K562 (cell line): Measurements from ENCODE around the gene SAMD8.

Experiments used
- ATF3 ChIP-seq, 2 experiments: fragments of 450-650 bp in 1 of 2; sonication (generic) in 1 of 2; formaldehyde crosslinking in 1 of 2; IDR thresholded peaks in 1 of 2; conservative IDR thresholded peaks in 1 of 2; 2 replicates each; pipeline versions ENCODE4 v1.6.1 to v1.8.1; 2016 to 2023; ENCODE audit warnings: mild to moderate bottlenecking in 2 of 2, moderate library complexity in 2 of 2, inconsistent platforms in 1 of 2, missing genetic modification reagents in 1 of 2
- BRCA1 ChIP-seq, 2 experiments: fragments of 450-650 bp in 1 of 2; sonication (generic) in 1 of 2; formaldehyde crosslinking in 1 of 2; IDR thresholded peaks; 2 replicates each; pipeline versions ENCODE4 v1.5.0 to v1.6.1; 2017 to 2020; ENCODE audit warnings: mild to moderate bottlenecking in 1 of 2, missing genetic modification reagents in 1 of 2
- CTCF ChIP-seq, 3 experiments: IDR thresholded peaks in 2 of 3; conservative IDR thresholded peaks in 1 of 3; 2 replicates each; pipeline ENCODE4 v1.5.1; 2011 to 2012; ENCODE audit warnings: low read length in 3 of 3, mild to moderate bottlenecking in 3 of 3, control low read depth in 2 of 3, improper control_type of control experiment in 1 of 3, inconsistent platforms in 1 of 3, low read depth in 1 of 3, mixed read lengths in 1 of 3, moderate library complexity in 1 of 3; ENCODE audit not compliant: insufficient read depth in 2 of 3
- EP300 ChIP-seq: IDR thresholded peaks from 2 replicates; pipeline ENCODE4 v1.6.1; 2012; ENCODE audit warnings: low read length, improper control_type of control experiment
- ETV6 ChIP-seq, 3 experiments: fragments of 150-350 bp in 1 of 3; sonication (generic) in 1 of 3; formaldehyde crosslinking in 1 of 3; IDR thresholded peaks; 2 replicates each; pipeline versions ENCODE4 v1.6.1 to v1.8.0; 2014 to 2022; ENCODE audit warnings: borderline replicate concordance in 2 of 3, low read depth in 2 of 3, antibody characterized with exemption in 1 of 3, low read length in 1 of 3, mild to moderate bottlenecking in 1 of 3, missing genetic modification reagents in 1 of 3
- FOS ChIP-seq: IDR thresholded peaks from 3 replicates; pipeline ENCODE4 v1.6.1; 2011; ENCODE audit not compliant: insufficient read length; ENCODE audit errors: extremely low read depth
- GABPB2 ChIP-seq: fragments of 250-450 bp; sonication (Bioruptor Pico); conservative IDR thresholded peaks from 2 replicates; pipeline ENCODE4 v1.5.1; 2021; ENCODE audit warnings: mild to moderate bottlenecking
- HDAC6 ChIP-seq: IDR thresholded peaks from 2 replicates; pipeline ENCODE4 v1.6.1; 2012; ENCODE audit warnings: low read depth, mild to moderate bottlenecking, control low read depth, inconsistent platforms, low read length, moderate library complexity
- MTA1 ChIP-seq: fragments of 450-650 bp; IDR thresholded peaks from 2 replicates; pipeline ENCODE4 v1.6.1; 2017; ENCODE audit warnings: borderline replicate concordance
- SMC3 ChIP-seq: conservative IDR thresholded peaks from 2 replicates; pipeline ENCODE4 v1.6.1; 2011; ENCODE audit warnings: low read depth, low read length, improper control_type of control experiment; ENCODE audit not compliant: insufficient read depth
- TCF7L2 ChIP-seq: fragments of 150-350 bp; IDR thresholded peaks from 2 replicates; pipeline ENCODE4 v1.6.1; 2016; ENCODE audit warnings: low read depth, mild to moderate bottlenecking, low read length, moderate library complexity
- THRA ChIP-seq: fragments of 450-650 bp; IDR thresholded peaks from 2 replicates; pipeline ENCODE4 v1.6.1; 2017; ENCODE audit warnings: mild to moderate bottlenecking, moderate library complexity
- ZNF431 ChIP-seq: sonication (generic); formaldehyde crosslinking; IDR thresholded peaks from 2 replicates; pipeline ENCODE4 v1.8.0; 2022; ENCODE audit warnings: mild to moderate bottlenecking, missing genetic modification reagents

- TF ChIP-seq BRCA1 (IDR thresholded peaks at IDR 0.05): no peak
- TF ChIP-seq BRCA1 (CRISPR knock-in tag; IDR thresholded peaks at IDR 0.05): no peak
- TF ChIP-seq EP300: no peak
- no peak for TF ChIP-seq HDAC6
- TF ChIP-seq CTCF (IDR thresholded peaks at IDR 0.05 in 2 of 3, conservative IDR thresholded peaks at IDR 0.05 in 1 of 3; ENCODE audit: insufficient read depth in 2 of 3, low read depth in 1 of 3, low read length in 3 of 3): no peak
- no peak for TF ChIP-seq TCF7L2
- TF ChIP-seq FOS: no peak
- TF ChIP-seq GABPB2 (CRISPR knock-in tag): no peak
- no peak for TF ChIP-seq THRA
- no peak for TF ChIP-seq ATF3 (IDR thresholded peaks at IDR 0.05)
- TF ChIP-seq ATF3 (CRISPR knock-in tag; conservative IDR thresholded peaks at IDR 0.05): no peak
- no peak for TF ChIP-seq MTA1
- TF ChIP-seq SMC3: no peak
- no peak for TF ChIP-seq ZNF431 (CRISPR knock-in tag)
- no peak for TF ChIP-seq ETV6 (IDR thresholded peaks at IDR 0.05; ENCODE audit: borderline replicate concordance in 1 of 2, low read depth in 2 of 2, low read length in 1 of 2)
- no peak for TF ChIP-seq ETV6 (CRISPR knock-in tag; IDR thresholded peaks at IDR 0.05; ENCODE audit: borderline replicate concordance)
These were observed 21.8 kb upstream of the SAMD8 start for GRCh38 chr10:75089634-75090033.
